Loucy (cell line): ENCODE data around the gene SUZ12.
"Not testable (repeated sequence)": the region's sequence is repeated elsewhere in the genome, so short reads cannot be mapped to it uniquely, and the experiment has no call there.

Experiments
- EZH2phosphoT487 ChIP-seq: fragments of 200-600 bp; IDR thresholded peaks from 2 replicates; pipeline ENCODE4 v1.6.1; 2018; ENCODE audit warnings: antibody characterized with exemption, mild to moderate bottlenecking, moderate library complexity, borderline replicate concordance
- TF ChIP-seq, protein P1 (sequence below): fragments of 200-600 bp; sonication (generic); conservative IDR thresholded peaks from 2 replicates; pipeline ENCODE4 v1.5.1; 2014; ENCODE audit warnings: mild to moderate bottlenecking, antibody characterized with exemption, low read length

DNA sequence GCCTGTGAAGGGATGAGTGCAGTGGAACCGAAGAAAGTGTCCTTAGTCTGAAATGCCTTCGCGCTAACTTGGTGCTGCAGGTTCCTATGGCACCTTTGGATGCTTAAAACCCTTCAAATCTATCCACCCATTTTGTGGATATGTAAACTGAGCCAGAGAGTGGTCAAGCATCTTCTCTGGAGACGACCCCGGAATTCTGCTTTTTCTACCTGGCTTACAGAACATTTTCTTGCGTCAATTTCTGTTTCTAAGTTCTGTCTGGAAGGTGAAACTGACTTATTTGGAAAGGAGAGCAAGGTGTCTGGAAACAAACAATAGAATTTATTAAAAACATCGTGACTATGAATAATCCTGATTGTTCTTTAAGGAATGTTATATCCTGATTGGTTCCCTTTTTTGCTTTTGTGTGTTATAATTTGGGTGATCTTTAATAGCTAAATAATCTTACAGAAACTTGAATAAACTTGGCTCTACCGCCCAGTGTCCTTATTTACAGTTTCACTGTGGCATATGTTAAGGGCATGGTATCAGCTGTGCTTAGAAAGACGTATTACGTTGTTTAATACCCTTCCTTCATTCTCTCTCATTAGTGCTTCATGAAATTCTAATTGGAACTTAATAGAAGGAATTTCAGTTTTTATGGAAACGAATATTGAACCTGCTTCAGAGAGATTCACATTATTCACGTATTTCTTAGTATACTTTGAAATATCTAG lies 1.3 kb downstream of the SUZ12 start:
- TF ChIP-seq, protein P1, sequence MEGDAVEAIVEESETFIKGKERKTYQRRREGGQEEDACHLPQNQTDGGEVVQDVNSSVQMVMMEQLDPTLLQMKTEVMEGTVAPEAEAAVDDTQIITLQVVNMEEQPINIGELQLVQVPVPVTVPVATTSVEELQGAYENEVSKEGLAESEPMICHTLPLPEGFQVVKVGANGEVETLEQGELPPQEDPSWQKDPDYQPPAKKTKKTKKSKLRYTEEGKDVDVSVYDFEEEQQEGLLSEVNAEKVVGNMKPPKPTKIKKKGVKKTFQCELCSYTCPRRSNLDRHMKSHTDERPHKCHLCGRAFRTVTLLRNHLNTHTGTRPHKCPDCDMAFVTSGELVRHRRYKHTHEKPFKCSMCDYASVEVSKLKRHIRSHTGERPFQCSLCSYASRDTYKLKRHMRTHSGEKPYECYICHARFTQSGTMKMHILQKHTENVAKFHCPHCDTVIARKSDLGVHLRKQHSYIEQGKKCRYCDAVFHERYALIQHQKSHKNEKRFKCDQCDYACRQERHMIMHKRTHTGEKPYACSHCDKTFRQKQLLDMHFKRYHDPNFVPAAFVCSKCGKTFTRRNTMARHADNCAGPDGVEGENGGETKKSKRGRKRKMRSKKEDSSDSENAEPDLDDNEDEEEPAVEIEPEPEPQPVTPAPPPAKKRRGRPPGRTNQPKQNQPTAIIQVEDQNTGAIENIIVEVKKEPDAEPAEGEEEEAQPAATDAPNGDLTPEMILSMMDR = not testable (repeated sequence)
- TF ChIP-seq EZH2phosphoT487 = not testable (repeated sequence)
